ENCODE results near the gene CD300LF.

The CD300LF gene

GRCh38 chr17:74712756-74713155 lies at the start of gene CD300LF:
TSS of gene CD300LF (minus strand) at chr17:74712923. CDS start at chr17:74712866, 57 bp downstream.
- DNase-seq (ENCODE audit: extremely low read depth in 1 of 2, low read depth in 1 of 2), result no peak

GRCh38 chr17:74761931-74762330 lies 49.2 kb upstream of the CD300LF start:
- no peak for DNase-seq (ENCODE audit: extremely low read depth in 1 of 2, low read depth in 1 of 2)

GRCh38 chr17:74761419-74761818 lies 48.7 kb upstream of the CD300LF start:
- DNase-seq (ENCODE audit: extremely low read depth in 1 of 2, low read depth in 1 of 2), result no peak

GRCh38 chr17:74760404-74761105 lies 47.8 kb upstream of the CD300LF start:
- DNase-seq (ENCODE audit: extremely low read depth in 1 of 2, low read depth in 1 of 2), result no peak

- DNase-seq (ENCODE audit: extremely low read depth in 1 of 2, low read depth in 1 of 2), result no peak
These were observed 47.2 kb upstream of the CD300LF start for GRCh38 chr17:74759941-74760340.

GRCh38 chr17:74759243-74759801 lies 46.6 kb upstream of the CD300LF start:
- no peak for DNase-seq (ENCODE audit: extremely low read depth in 1 of 2, low read depth in 1 of 2)

- DNase-seq (ENCODE audit: extremely low read depth in 1 of 2, low read depth in 1 of 2), result no peak
These were observed 46.1 kb upstream of the CD300LF start for GRCh38 chr17:74758848-74759168.

GRCh38 chr17:74757931-74758847 lies 45.5 kb upstream of the CD300LF start:
- no peak for DNase-seq (ENCODE audit: extremely low read depth in 1 of 2, low read depth in 1 of 2)

GRCh38 chr17:74757502-74757901 lies 44.8 kb upstream of the CD300LF start:
- DNase-seq (ENCODE audit: extremely low read depth in 1 of 2, low read depth in 1 of 2), result no peak

GRCh38 chr17:74756891-74757290 lies 44.2 kb upstream of the CD300LF start:
- DNase-seq (ENCODE audit: extremely low read depth in 1 of 2, low read depth in 1 of 2), result no peak

GRCh38 chr17:74755533-74755932 lies 42.8 kb upstream of the CD300LF start:
- DNase-seq (ENCODE audit: extremely low read depth in 1 of 2, low read depth in 1 of 2), result no peak

GRCh38 chr17:74754832-74755231 lies 42.1 kb upstream of the CD300LF start:
- no peak for DNase-seq (ENCODE audit: extremely low read depth in 1 of 2, low read depth in 1 of 2)

- DNase-seq (ENCODE audit: extremely low read depth in 1 of 2, low read depth in 1 of 2), result no peak
These were observed 40.2 kb upstream of the CD300LF start for GRCh38 chr17:74752822-74753401.

- DNase-seq (ENCODE audit: extremely low read depth in 1 of 2, low read depth in 1 of 2), result no peak
These were observed 39.7 kb upstream of the CD300LF start for GRCh38 chr17:74752415-74752814.

- DNase-seq (ENCODE audit: extremely low read depth in 1 of 2, low read depth in 1 of 2), result no peak
These were observed 37.8 kb upstream of the CD300LF start for GRCh38 chr17:74750327-74751069.

GRCh38 chr17:74750039-74750326 lies 37.3 kb upstream of the CD300LF start:
- no peak for DNase-seq (ENCODE audit: extremely low read depth in 1 of 2, low read depth in 1 of 2)

GRCh38 chr17:74749279-74750038 lies 36.7 kb upstream of the CD300LF start:
- DNase-seq (ENCODE audit: extremely low read depth in 1 of 2, low read depth in 1 of 2), result no peak

- DNase-seq (ENCODE audit: extremely low read depth in 1 of 2, low read depth in 1 of 2), result peak; percentile 90 to 94
These were observed 36.0 kb upstream of the CD300LF start, which contains the start of gene NHERF1 for GRCh38 chr17:74748529-74749278. TSS of gene NHERF1 (plus strand) at chr17:74748628. CDS start at chr17:74748847, 219 bp downstream.

GRCh38 chr17:74748279-74748528 lies 35.5 kb upstream of the CD300LF start:
- DNase-seq (ENCODE audit: extremely low read depth in 1 of 2, low read depth in 1 of 2), result no peak

- no peak for DNase-seq (ENCODE audit: extremely low read depth in 1 of 2, low read depth in 1 of 2)
These were observed 34.2 kb upstream of the CD300LF start for GRCh38 chr17:74746922-74747321.
